Stimulated activated effector memory CD8-positive, alpha-beta T cell treated with anti-CD3 and anti-CD28 coated beads, Interleukin-12 subunit alpha, Interleukin-12 subunit beta, amount 100 ng/mL, for 72 hours (primary cell): Measurements from ENCODE around the gene PKD2.
"Not testable (repeated sequence)": the region's sequence is repeated elsewhere in the genome, so short reads cannot be mapped to it uniquely, and the experiment has no call there.

Experiments
- ATAC-seq: fragments of 150-1000 bp; cut with Tn5 transposase; 2 replicates; pipeline ENCODE4 v1.10.0; 2021
- DNase-seq, 2 donors: peaks; one replicate each; pipeline ENCODE4 v3.0.0; 2021 to 2022; ENCODE audit warnings: low spot score in 2 of 2
- H3K27ac Mint-ChIP-seq: one replicate; pipeline ENCODE4 v1.8.0; 2022; ENCODE audit warnings: mild to moderate bottlenecking, mixed read lengths
- H3K36me3 Mint-ChIP-seq: one replicate; pipeline ENCODE4 v1.8.0; 2022; ENCODE audit warnings: mild to moderate bottlenecking, mixed read lengths
- H3K4me1 Mint-ChIP-seq: one replicate; pipeline ENCODE4 v1.8.0; 2022; ENCODE audit warnings: mixed read lengths
- H3K4me3 Mint-ChIP-seq: one replicate; pipeline ENCODE4 v1.8.0; 2022; ENCODE audit warnings: mild to moderate bottlenecking, mixed read lengths
- H3K9me3 Mint-ChIP-seq: one replicate; pipeline ENCODE4 v1.8.0; 2022; ENCODE audit warnings: mixed read lengths

The PKD2 gene

GRCh38 chr4:87981486-87981885 lies 25.9 kb upstream of the PKD2 start:
- ATAC-seq: no peak
- Mint-ChIP-seq H3K36me3 (no peaks in the 10 kb centered on the region), H3K4me1 (peaks cover 5% of the 10 kb centered on the region), H3K9me3 (no peaks in the 10 kb centered on the region), H3K4me3 (no peak overlapping the region), H3K27ac (no peak overlapping the region)
- DNase-seq: no peak

- Mint-ChIP-seq H3K36me3 (no peaks in the 10 kb centered on the region), H3K9me3 (no peaks in the 10 kb centered on the region), H3K4me3 (no peak overlapping the region), H3K27ac (no peak overlapping the region), H3K4me1 (peaks cover 5% of the 10 kb centered on the region)
- ATAC-seq: no peak
- no peak for DNase-seq
Observed at GRCh38 chr4:87982036-87982435, 25.4 kb upstream of the PKD2 start.

- no peak for ATAC-seq
- Mint-ChIP-seq H3K27ac (no peak overlapping the region), H3K4me1 (peaks cover 5% of the 10 kb centered on the region), H3K36me3 (no peaks in the 10 kb centered on the region), H3K9me3 (no peaks in the 10 kb centered on the region), H3K4me3 (no peak overlapping the region)
- DNase-seq: no peak
Observed at GRCh38 chr4:87982446-87983010, 24.9 kb upstream of the PKD2 start.

GRCh38 chr4:87983996-87984395 lies 23.4 kb upstream of the PKD2 start:
- ATAC-seq: no peak
- H3K4me3 Mint-ChIP-seq: no peak overlapping the region

GRCh38 chr4:87985097-87985886 lies 22.1 kb upstream of the PKD2 start:
- no peaks in the 10 kb centered on the region for H3K9me3 Mint-ChIP-seq
- ATAC-seq: peak; percentile 90
- no peak overlapping the region for H3K4me3 Mint-ChIP-seq
- no peak overlapping the region for H3K27ac Mint-ChIP-seq
- no peaks in the 10 kb centered on the region for H3K36me3 Mint-ChIP-seq
- H3K4me1 Mint-ChIP-seq: peaks cover 5% of the 10 kb centered on the region
- peak; percentile 24 to 58 for DNase-seq

More at GRCh38 chr4:87983996-87984395, 23.4 kb upstream of the PKD2 start:
- Mint-ChIP-seq H3K4me1 (peaks cover 5% of the 10 kb centered on the region), H3K36me3 (no peaks in the 10 kb centered on the region), H3K27ac (no peak overlapping the region), H3K9me3 (no peaks in the 10 kb centered on the region)
- DNase-seq: no peak

- Mint-ChIP-seq H3K36me3 (no peaks in the 10 kb centered on the region), H3K9me3 (no peaks in the 10 kb centered on the region), H3K27ac (no peak overlapping the region), H3K4me1 (peaks cover 5% of the 10 kb centered on the region), H3K4me3 (no peak overlapping the region)
- no peak for DNase-seq
- ATAC-seq: no peak
Observed at GRCh38 chr4:87985887-87986200, 21.6 kb upstream of the PKD2 start.

GRCh38 chr4:87986508-87986907 lies 20.9 kb upstream of the PKD2 start:
- no peak overlapping the region for H3K4me3 Mint-ChIP-seq
- no peak overlapping the region for H3K27ac Mint-ChIP-seq
- no peaks in the 10 kb centered on the region for H3K9me3 Mint-ChIP-seq
- ATAC-seq (no peak), DNase-seq (no peak)
- no peaks in the 10 kb centered on the region for H3K36me3 Mint-ChIP-seq
- peaks cover 5% of the 10 kb centered on the region for H3K4me1 Mint-ChIP-seq

- Mint-ChIP-seq H3K27ac (no peak overlapping the region), H3K9me3 (no peaks in the 10 kb centered on the region), H3K4me1 (peaks cover 5% of the 10 kb centered on the region), H3K4me3 (no peak overlapping the region), H3K36me3 (no peaks in the 10 kb centered on the region)
- DNase-seq: no peak
- ATAC-seq: no peak
Observed at GRCh38 chr4:87989765-87990164, 17.7 kb upstream of the PKD2 start.

GRCh38 chr4:87995435-87995834 lies 12.0 kb upstream of the PKD2 start:
- Mint-ChIP-seq H3K36me3 (no peaks in the 10 kb centered on the region), H3K9me3 (no peaks in the 10 kb centered on the region), H3K4me1 (no peaks in the 10 kb centered on the region), H3K4me3 (no peak overlapping the region), H3K27ac (no peak overlapping the region)
- DNase-seq (no peak), ATAC-seq (no peak)

GRCh38 chr4:87999191-87999691 lies 8.2 kb upstream of the PKD2 start:
- not testable (repeated sequence) for H3K9me3 Mint-ChIP-seq, H3K27ac Mint-ChIP-seq, H3K36me3 Mint-ChIP-seq, ATAC-seq, H3K4me3 Mint-ChIP-seq, DNase-seq, H3K4me1 Mint-ChIP-seq

GRCh38 chr4:88001871-88002270 lies 5.6 kb upstream of the PKD2 start:
- Mint-ChIP-seq H3K27ac (no peak overlapping the region), H3K36me3 (no peaks in the 10 kb centered on the region), H3K4me1 (peaks cover 6% of the 10 kb centered on the region), H3K4me3 (no peak overlapping the region), H3K9me3 (no peaks in the 10 kb centered on the region)
- DNase-seq: peak in 1 of 2 donors; percentile 18
- no peak for ATAC-seq

GRCh38 chr4:88002786-88003185 lies 4.6 kb upstream of the PKD2 start:
- Mint-ChIP-seq H3K4me1 (peaks cover 9% of the 10 kb centered on the region), H3K4me3 (no peak overlapping the region), H3K36me3 (no peaks in the 10 kb centered on the region), H3K27ac (no peak overlapping the region), H3K9me3 (no peaks in the 10 kb centered on the region)
- ATAC-seq (no peak), DNase-seq (peak in 1 of 2 donors; percentile 22)

GRCh38 chr4:88003261-88003660 lies 4.2 kb upstream of the PKD2 start:
- H3K4me3 Mint-ChIP-seq: no peak overlapping the region
- peaks cover 2% of the 10 kb centered on the region for H3K36me3 Mint-ChIP-seq
- no peak overlapping the region for H3K27ac Mint-ChIP-seq
- no peak for ATAC-seq
- no peak for DNase-seq
- H3K9me3 Mint-ChIP-seq: no peaks in the 10 kb centered on the region
- H3K4me1 Mint-ChIP-seq: peaks cover 9% of the 10 kb centered on the region

GRCh38 chr4:88005076-88005475 lies 2.4 kb upstream of the PKD2 start:
- Mint-ChIP-seq H3K4me1 (peaks cover 16% of the 10 kb centered on the region), H3K9me3 (no peaks in the 10 kb centered on the region), H3K4me3 (no peak overlapping the region), H3K27ac (no peak overlapping the region), H3K36me3 (peaks cover 6% of the 10 kb centered on the region)
- DNase-seq (no peak), ATAC-seq (no peak)

GRCh38 chr4:88005946-88006345 lies 1.5 kb upstream of the PKD2 start:
- Mint-ChIP-seq H3K9me3 (no peaks in the 10 kb centered on the region), H3K36me3 (peaks cover 6% of the 10 kb centered on the region), H3K4me3 (peak overlapping the region; percentile 83), H3K27ac (no peak overlapping the region), H3K4me1 (peaks cover 22% of the 10 kb centered on the region)
- ATAC-seq: no peak
- peak in 1 of 2 donors; percentile 28 for DNase-seq

- ATAC-seq: no peak
- H3K4me3 Mint-ChIP-seq: peak overlapping the region; percentile 83
- peaks cover 24% of the 10 kb centered on the region for H3K4me1 Mint-ChIP-seq
- H3K36me3 Mint-ChIP-seq: peaks cover 6% of the 10 kb centered on the region
- no peak for DNase-seq
- peak overlapping the region; percentile 69 for H3K27ac Mint-ChIP-seq
- no peaks in the 10 kb centered on the region for H3K9me3 Mint-ChIP-seq
Observed at GRCh38 chr4:88006956-88007303, 505 bp upstream of the PKD2 start.
